CD4-positive, alpha-beta T cell treated with Interleukin-1 beta for 1 hour (primary cell): ENCODE results near the gene KRTAP20-2.

ENCODE experiments used
- DNase-seq, 2 donors: peaks; one replicate each; pipeline ENCODE4 v3.0.0-alpha.2; 2020 to 2022

KRTAP20-2 gene

GRCh38 chr21:30676737-30677136, 41.7 kb downstream of the KRTAP20-2 start:
- no peak for DNase-seq

DNA sequence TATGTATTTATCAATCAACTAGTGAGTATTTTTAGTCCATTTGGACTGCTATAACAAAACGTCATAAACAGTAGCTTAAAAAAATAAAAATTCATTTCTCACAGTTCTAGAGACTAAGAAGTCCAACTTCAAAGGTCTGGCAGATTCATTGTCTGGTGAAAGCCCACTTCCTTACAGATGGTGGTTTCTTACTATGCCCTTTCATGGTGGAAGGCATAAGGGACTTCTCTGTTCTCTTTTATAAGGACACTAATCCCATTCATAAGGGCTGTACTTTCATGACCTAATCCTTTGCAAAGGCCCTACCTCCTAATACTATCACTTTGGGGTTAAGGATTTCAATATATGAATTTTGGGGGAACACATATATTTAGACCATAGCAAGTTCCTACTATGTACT, 45.6 kb downstream of the KRTAP20-2 start:
- DNase-seq, result no peak

DNA sequence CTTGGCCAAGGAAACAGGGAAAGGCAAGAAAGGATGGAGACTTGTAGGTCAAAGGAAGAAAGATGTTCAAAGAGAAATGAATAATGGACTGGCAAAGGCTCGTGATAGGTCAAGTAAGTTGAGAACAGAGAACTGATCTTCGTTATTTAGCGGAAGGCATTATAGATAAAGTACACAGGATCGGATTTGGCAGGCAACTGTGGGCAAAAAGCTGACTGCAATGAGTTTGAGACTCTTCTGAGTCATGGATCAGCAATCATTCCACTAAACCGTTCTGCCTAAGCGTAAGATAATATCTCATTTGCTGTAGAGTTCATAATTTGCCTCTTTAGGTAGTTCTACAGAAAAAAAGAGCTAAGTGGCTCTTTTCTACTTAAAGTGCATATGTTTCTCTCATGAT, 49.5 kb downstream of the KRTAP20-2 start:
- no peak for DNase-seq
